Subcutaneous adipose tissue (tissue), 4 donors: ENCODE data around the gene DOCK4. TPM values are rescaled to one million over a fixed set of nuclear protein-coding genes. Genes with fewer than 3 reads are reported as not detected.

Experiments
- CTCF ChIP-seq: fragments of 450-650 bp; IDR thresholded peaks from one replicate; pipeline ENCODE4 v1.5.1; 2016; ENCODE audit warnings: low read depth, mild to moderate bottlenecking, control low read depth, antibody characterized with exemption, moderate library complexity
- total RNA-seq, 4 donors: library from RNA; depleted of rRNA; stranded (reverse); fragments of >200 nt; gene quantifications; one replicate each; pipeline ENCODE4 v1.1.0, GENCODE V29; 2016

Gene DOCK4
- total RNA-seq, 4 donors from 2014 or later = 44.3 to 59.3 (median 52.5) TPM

GRCh38 chr7:111730476-111731300 lies 475.5 kb downstream of the DOCK4 start:
- TF ChIP-seq CTCF = no peak

- TF ChIP-seq CTCF = no peak
Observed at GRCh38 chr7:111730057-111730456, 476.1 kb downstream of the DOCK4 start.

GRCh38 chr7:111729483-111729882 lies 476.7 kb downstream of the DOCK4 start:
- TF ChIP-seq CTCF = no peak

GRCh38 chr7:111728635-111728995 lies 477.6 kb downstream of the DOCK4 start:
- no peak for TF ChIP-seq CTCF

GRCh38 chr7:111727905-111728634 lies 478.1 kb downstream of the DOCK4 start:
- TF ChIP-seq CTCF = no peak

- no peak for TF ChIP-seq CTCF
Observed at GRCh38 chr7:111718886-111719285, 487.3 kb downstream of the DOCK4 start.

- no peak for TF ChIP-seq CTCF
Observed at GRCh38 chr7:111711426-111712065, 494.7 kb downstream of the DOCK4 start.
